Measurements from ENCODE around the gene PSMD5. TPM values are rescaled to one million over a fixed set of nuclear protein-coding genes. Genes with fewer than 3 reads are reported as not detected.

PSMD5 gene
- polyA plus RNA-seq, 1 donor from 2014 or later, result 11.7 TPM

DNA sequence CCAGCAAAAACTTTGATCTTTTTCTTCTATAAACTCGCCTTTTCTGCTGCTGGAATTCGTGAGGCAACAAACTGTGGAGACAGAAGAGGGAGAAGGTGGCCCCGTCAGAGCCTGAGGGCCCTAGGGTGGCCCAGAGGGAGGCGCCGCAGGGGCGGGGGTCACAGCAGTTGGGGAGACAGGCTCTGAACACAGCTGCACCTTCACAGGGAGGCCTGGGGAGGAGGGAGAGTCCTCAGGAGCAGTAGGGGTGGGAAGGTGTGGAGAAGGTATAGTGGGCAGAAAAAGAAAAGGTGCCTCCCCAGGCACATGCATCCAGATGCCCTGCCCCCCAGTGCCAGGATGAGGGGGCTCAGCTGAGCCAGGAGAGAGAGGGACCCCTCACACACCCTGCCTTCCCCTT is 19.2 kb upstream of the PSMD5 start:
- Histone ChIP-seq H3K4me3 (ENCODE audit: low read length) (no peak overlapping the region), H3K27ac (ENCODE audit: low read length) (no peak overlapping the region), H3K9me3 (ENCODE audit: low read length) (no peaks in the 10 kb centered on the region), H3K9ac (ENCODE audit: low read length) (no peak overlapping the region), H2AFZ (ENCODE audit: low read depth, low read length) (no peak overlapping the region), H4K20me1 (ENCODE audit: insufficient read depth) (no peaks in the 10 kb centered on the region), H3K4me2 (ENCODE audit: low read length) (no peak overlapping the region), H3K27me3 (ENCODE audit: insufficient read depth, low read depth, low read length) (no peaks in the 10 kb centered on the region), H3K79me2 (replicated peaks; ENCODE audit: insufficient read depth, low read length) (no peaks in the 10 kb centered on the region), H3F3A (ENCODE audit: insufficient read depth, low read length, poor library complexity, severe bottlenecking) (no peaks in the 10 kb centered on the region), H3K36me3 (ENCODE audit: insufficient read depth, low read length) (no peaks in the 10 kb centered on the region), H3K9me2 (ENCODE audit: insufficient read depth, low read length) (no peaks in the 10 kb centered on the region)
- TF ChIP-seq, protein P1, sequence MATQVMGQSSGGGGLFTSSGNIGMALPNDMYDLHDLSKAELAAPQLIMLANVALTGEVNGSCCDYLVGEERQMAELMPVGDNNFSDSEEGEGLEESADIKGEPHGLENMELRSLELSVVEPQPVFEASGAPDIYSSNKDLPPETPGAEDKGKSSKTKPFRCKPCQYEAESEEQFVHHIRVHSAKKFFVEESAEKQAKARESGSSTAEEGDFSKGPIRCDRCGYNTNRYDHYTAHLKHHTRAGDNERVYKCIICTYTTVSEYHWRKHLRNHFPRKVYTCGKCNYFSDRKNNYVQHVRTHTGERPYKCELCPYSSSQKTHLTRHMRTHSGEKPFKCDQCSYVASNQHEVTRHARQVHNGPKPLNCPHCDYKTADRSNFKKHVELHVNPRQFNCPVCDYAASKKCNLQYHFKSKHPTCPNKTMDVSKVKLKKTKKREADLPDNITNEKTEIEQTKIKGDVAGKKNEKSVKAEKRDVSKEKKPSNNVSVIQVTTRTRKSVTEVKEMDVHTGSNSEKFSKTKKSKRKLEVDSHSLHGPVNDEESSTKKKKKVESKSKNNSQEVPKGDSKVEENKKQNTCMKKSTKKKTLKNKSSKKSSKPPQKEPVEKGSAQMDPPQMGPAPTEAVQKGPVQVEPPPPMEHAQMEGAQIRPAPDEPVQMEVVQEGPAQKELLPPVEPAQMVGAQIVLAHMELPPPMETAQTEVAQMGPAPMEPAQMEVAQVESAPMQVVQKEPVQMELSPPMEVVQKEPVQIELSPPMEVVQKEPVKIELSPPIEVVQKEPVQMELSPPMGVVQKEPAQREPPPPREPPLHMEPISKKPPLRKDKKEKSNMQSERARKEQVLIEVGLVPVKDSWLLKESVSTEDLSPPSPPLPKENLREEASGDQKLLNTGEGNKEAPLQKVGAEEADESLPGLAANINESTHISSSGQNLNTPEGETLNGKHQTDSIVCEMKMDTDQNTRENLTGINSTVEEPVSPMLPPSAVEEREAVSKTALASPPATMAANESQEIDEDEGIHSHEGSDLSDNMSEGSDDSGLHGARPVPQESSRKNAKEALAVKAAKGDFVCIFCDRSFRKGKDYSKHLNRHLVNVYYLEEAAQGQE (IDR thresholded peaks at IDR 0.05; ENCODE audit: borderline replicate concordance), result no peak
- TF ChIP-seq RAD21 (conservative IDR thresholded peaks at IDR 0.05), result no peak
- TF ChIP-seq MXI1 (conservative IDR thresholded peaks at IDR 0.05; ENCODE audit: poor library complexity, severe bottlenecking), result no peak
- TF ChIP-seq, protein P2, sequence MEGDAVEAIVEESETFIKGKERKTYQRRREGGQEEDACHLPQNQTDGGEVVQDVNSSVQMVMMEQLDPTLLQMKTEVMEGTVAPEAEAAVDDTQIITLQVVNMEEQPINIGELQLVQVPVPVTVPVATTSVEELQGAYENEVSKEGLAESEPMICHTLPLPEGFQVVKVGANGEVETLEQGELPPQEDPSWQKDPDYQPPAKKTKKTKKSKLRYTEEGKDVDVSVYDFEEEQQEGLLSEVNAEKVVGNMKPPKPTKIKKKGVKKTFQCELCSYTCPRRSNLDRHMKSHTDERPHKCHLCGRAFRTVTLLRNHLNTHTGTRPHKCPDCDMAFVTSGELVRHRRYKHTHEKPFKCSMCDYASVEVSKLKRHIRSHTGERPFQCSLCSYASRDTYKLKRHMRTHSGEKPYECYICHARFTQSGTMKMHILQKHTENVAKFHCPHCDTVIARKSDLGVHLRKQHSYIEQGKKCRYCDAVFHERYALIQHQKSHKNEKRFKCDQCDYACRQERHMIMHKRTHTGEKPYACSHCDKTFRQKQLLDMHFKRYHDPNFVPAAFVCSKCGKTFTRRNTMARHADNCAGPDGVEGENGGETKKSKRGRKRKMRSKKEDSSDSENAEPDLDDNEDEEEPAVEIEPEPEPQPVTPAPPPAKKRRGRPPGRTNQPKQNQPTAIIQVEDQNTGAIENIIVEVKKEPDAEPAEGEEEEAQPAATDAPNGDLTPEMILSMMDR (IDR thresholded peaks at IDR 0.05; ENCODE audit: poor library complexity, severe bottlenecking), result no peak
- no peak for TF ChIP-seq SMC3 (conservative IDR thresholded peaks at IDR 0.05; ENCODE audit: poor library complexity)
- TF ChIP-seq TAF1 (IDR thresholded peaks at IDR 0.05; ENCODE audit: low read depth), result no peak
- TF ChIP-seq EZH2 (IDR thresholded peaks at IDR 0.05; ENCODE audit: borderline replicate concordance, insufficient read depth, low read length, poor library complexity, severe bottlenecking), result no peak
- no peak for TF ChIP-seq EP300 (conservative IDR thresholded peaks at IDR 0.05; ENCODE audit: poor library complexity, severe bottlenecking)
- TF ChIP-seq POLR2AphosphoS5 (IDR thresholded peaks at IDR 0.05), result no peak

DNA sequence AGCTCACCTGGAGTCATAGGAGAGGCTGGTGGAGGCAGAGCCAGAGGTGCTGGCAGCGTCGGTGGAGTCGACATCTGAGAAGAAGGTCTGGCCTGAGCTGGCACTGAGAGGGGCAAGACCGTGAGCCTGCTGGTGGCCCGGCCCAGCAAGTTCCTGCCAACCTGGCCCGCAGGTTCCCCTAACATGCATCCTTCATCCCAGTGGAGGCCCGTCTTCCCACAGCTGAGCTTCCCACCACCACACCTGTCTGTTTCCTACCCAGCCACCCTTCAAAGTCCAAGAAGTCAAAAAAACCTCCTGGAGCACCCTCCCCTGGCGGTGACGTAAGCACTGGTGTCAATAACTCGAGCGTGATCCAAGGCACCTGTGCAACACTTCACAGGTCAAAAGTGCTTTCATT is 17.4 kb upstream of the PSMD5 start:
- H3K4me2 ChIP-seq (ENCODE audit: low read length), result no peak overlapping the region
- no peak overlapping the region for H3K4me3 ChIP-seq (ENCODE audit: low read length)
- H2AFZ ChIP-seq (ENCODE audit: low read depth, low read length), result no peak overlapping the region
- H3K79me2 ChIP-seq (replicated peaks; ENCODE audit: insufficient read depth, low read length), result no peaks in the 10 kb centered on the region
- TF ChIP-seq MXI1 (conservative IDR thresholded peaks at IDR 0.05; ENCODE audit: poor library complexity, severe bottlenecking), result no peak
- TF ChIP-seq, protein P1 (IDR thresholded peaks at IDR 0.05; ENCODE audit: borderline replicate concordance), result no peak
- TF ChIP-seq EP300 (conservative IDR thresholded peaks at IDR 0.05; ENCODE audit: poor library complexity, severe bottlenecking), result no peak
- TF ChIP-seq SMC3 (conservative IDR thresholded peaks at IDR 0.05; ENCODE audit: poor library complexity), result no peak
- TF ChIP-seq RAD21 (conservative IDR thresholded peaks at IDR 0.05), result no peak
- TF ChIP-seq, protein P2 (IDR thresholded peaks at IDR 0.05; ENCODE audit: poor library complexity, severe bottlenecking), result no peak
- TF ChIP-seq EZH2 (IDR thresholded peaks at IDR 0.05; ENCODE audit: borderline replicate concordance, insufficient read depth, low read length, poor library complexity, severe bottlenecking), result no peak
- TF ChIP-seq POLR2AphosphoS5 (IDR thresholded peaks at IDR 0.05), result no peak
- TF ChIP-seq TAF1 (IDR thresholded peaks at IDR 0.05; ENCODE audit: low read depth), result no peak
- H3K27ac ChIP-seq (ENCODE audit: low read length), result no peak overlapping the region
- H3K36me3 ChIP-seq (ENCODE audit: insufficient read depth, low read length), result no peaks in the 10 kb centered on the region
- H3K9me3 ChIP-seq (ENCODE audit: low read length), result no peaks in the 10 kb centered on the region
- H4K20me1 ChIP-seq (ENCODE audit: insufficient read depth), result no peaks in the 10 kb centered on the region
- H3K27me3 ChIP-seq (ENCODE audit: insufficient read depth, low read depth, low read length), result no peaks in the 10 kb centered on the region
- no peaks in the 10 kb centered on the region for H3F3A ChIP-seq (ENCODE audit: insufficient read depth, low read length, poor library complexity, severe bottlenecking)
- H3K9ac ChIP-seq (ENCODE audit: low read length), result no peak overlapping the region
- H3K9me2 ChIP-seq (ENCODE audit: insufficient read depth, low read length), result no peaks in the 10 kb centered on the region
